Middle frontal gyrus (tissue), 1 donor: ENCODE measurements around the gene SRCIN1.
"Not testable (repeated sequence)": the region's sequence is repeated elsewhere in the genome, so short reads cannot be mapped to it uniquely, and the experiment has no call there.

Experiments
- DNase-seq: peaks from one replicate; pipeline ENCODE4 v3.0.0-alpha.2; 2015; ENCODE audit warnings: low spot score; ENCODE audit errors: extremely low spot score

Gene SRCIN1

GRCh38 chr17:38545531-38546225, 60.1 kb downstream of the SRCIN1 start:
- DNase-seq, result no peak

GRCh38 chr17:38544839-38545209, 60.9 kb downstream of the SRCIN1 start:
- no peak for DNase-seq

- no peak for DNase-seq
These were observed 61.4 kb downstream of the SRCIN1 start for GRCh38 chr17:38544175-38544838.

- no peak for DNase-seq
These were observed 62.2 kb downstream of the SRCIN1 start for GRCh38 chr17:38543403-38544174.

GRCh38 chr17:38542286-38542685, 63.5 kb downstream of the SRCIN1 start:
- no peak for DNase-seq

- no peak for DNase-seq
These were observed 64.5 kb downstream of the SRCIN1 start for GRCh38 chr17:38541281-38541680.

GRCh38 chr17:38540514-38541045, 65.2 kb downstream of the SRCIN1 start:
- DNase-seq, result no peak

- DNase-seq, result no peak
These were observed 66.4 kb downstream of the SRCIN1 start for GRCh38 chr17:38539386-38539785.

- no peak for DNase-seq
These were observed 66.8 kb downstream of the SRCIN1 start for GRCh38 chr17:38538906-38539305.

GRCh38 chr17:38536661-38537060, 69.1 kb downstream of the SRCIN1 start:
- no peak for DNase-seq

- no peak for DNase-seq
These were observed 69.9 kb downstream of the SRCIN1 start for GRCh38 chr17:38535886-38536285.

GRCh38 chr17:38534498-38534885, 71.3 kb downstream of the SRCIN1 start:
- DNase-seq, result no peak

- no peak for DNase-seq
These were observed 71.8 kb downstream of the SRCIN1 start for GRCh38 chr17:38533866-38534497.

- DNase-seq, result no peak
These were observed 72.5 kb downstream of the SRCIN1 start for GRCh38 chr17:38533241-38533640.

- no peak for DNase-seq
These were observed 73.3 kb downstream of the SRCIN1 start for GRCh38 chr17:38532451-38532850.

- DNase-seq, result not testable (repeated sequence)
These were observed 74.0 kb downstream of the SRCIN1 start for GRCh38 chr17:38531761-38532160.

GRCh38 chr17:38530856-38531255, 74.9 kb downstream of the SRCIN1 start:
- not testable (repeated sequence) for DNase-seq

GRCh38 chr17:38528141-38528540, 77.6 kb downstream of the SRCIN1 start:
- DNase-seq, result not testable (repeated sequence)

- not testable (repeated sequence) for DNase-seq
These were observed 79.2 kb downstream of the SRCIN1 start for GRCh38 chr17:38526526-38526925.

- no peak for DNase-seq
These were observed 93.2 kb downstream of the SRCIN1 start for GRCh38 chr17:38512473-38513058.
